Stomach (tissue), 4 donors: ENCODE measurements around the gene SIK1.
"Not testable (repeated sequence)": the region's sequence is repeated elsewhere in the genome, so short reads cannot be mapped to it uniquely, and the experiment has no call there.

Experiments
- CTCF ChIP-seq, 7 experiments: fragments of 450-650 bp in 4 of 7; fragments of 200-600 bp in 3 of 7; sonication (generic) in 3 of 7; IDR thresholded peaks; one replicate each; pipeline ENCODE4 v1.5.1; 2016 to 2019; ENCODE audit warnings: antibody characterized with exemption in 7 of 7, control low read depth in 2 of 7, mild to moderate bottlenecking in 1 of 7
- EP300 ChIP-seq: sonication (generic); formaldehyde crosslinking; IDR thresholded peaks from one replicate; pipeline ENCODE4 v1.6.1; 2017; ENCODE audit warnings: antibody characterized with exemption
- POLR2A ChIP-seq, 4 donors: fragments of 450-650 bp; IDR thresholded peaks; one replicate each; pipeline ENCODE4 v1.6.1; 2016; ENCODE audit warnings: antibody characterized with exemption in 4 of 4, control low read depth in 2 of 4, mild to moderate bottlenecking in 1 of 4, moderate library complexity in 1 of 4

GRCh38 chr21:43447353-43447977, 20.5 kb upstream of the SIK1 start:
- TF ChIP-seq POLR2A (IDR thresholded peaks at IDR 0.05); CTCF (IDR thresholded peaks at IDR 0.05); EP300: not testable (repeated sequence)
